Endodermal cell (in vitro differentiated cells): ENCODE results near the gene RNF215. TPM values are rescaled to one million over a fixed set of nuclear protein-coding genes. Genes with fewer than 3 reads are reported as not detected.

Experiments used
- DNase-seq: peaks from one replicate; pipeline ENCODE4 v3.0.0-alpha.2; 2017
- H3K27ac ChIP-seq: 2 replicates; pipeline ENCODE4 v1.5.1; 2013; ENCODE audit warnings: mild to moderate bottlenecking, low read depth, low read length, moderate library complexity
- H3K27me3 ChIP-seq: 2 replicates; pipeline ENCODE4 v1.6.1; 2013; ENCODE audit warnings: mild to moderate bottlenecking, low read length, moderate library complexity; ENCODE audit not compliant: insufficient read depth, control insufficient read depth, poor library complexity, severe bottlenecking
- H3K36me3 ChIP-seq: 2 replicates; pipeline ENCODE4 v1.7.0; 2013; ENCODE audit warnings: mild to moderate bottlenecking, low read length, moderate library complexity; ENCODE audit not compliant: control insufficient read depth, insufficient read depth
- H3K4me1 ChIP-seq: one replicate; pipeline ENCODE4 v1.7.0; 2013; ENCODE audit warnings: low read length; ENCODE audit not compliant: control insufficient read depth, insufficient read depth
- H3K4me3 ChIP-seq: 2 replicates; pipeline ENCODE4 v1.5.1; 2013; ENCODE audit warnings: mild to moderate bottlenecking, low read length, moderate library complexity
- H3K9ac ChIP-seq: 2 replicates; pipeline ENCODE4 v1.6.1; 2013; ENCODE audit warnings: mild to moderate bottlenecking, low read length, moderate library complexity; ENCODE audit not compliant: poor library complexity, severe bottlenecking; ENCODE audit errors: extremely low read depth
- H3K9me3 ChIP-seq: 2 replicates; pipeline ENCODE4 v1.6.1; 2013; ENCODE audit warnings: mild to moderate bottlenecking, low read length, moderate library complexity; ENCODE audit not compliant: control insufficient read depth
- H3K27ac Mint-ChIP-seq: 2 replicates; pipeline ENCODE4 v1.8.0; 2020; ENCODE audit warnings: mixed read lengths
- H3K27me3 Mint-ChIP-seq: 2 replicates; pipeline ENCODE4 v1.8.0; 2021; ENCODE audit warnings: mild to moderate bottlenecking, mixed read lengths; ENCODE audit not compliant: insufficient read depth
- H3K36me3 Mint-ChIP-seq: 2 replicates; pipeline ENCODE4 v1.8.0; 2020; ENCODE audit warnings: low read depth, mixed read lengths
- H3K4me1 Mint-ChIP-seq: 2 replicates; pipeline ENCODE4 v1.8.0; 2020; ENCODE audit warnings: mixed read lengths
- H3K4me3 Mint-ChIP-seq: 2 replicates; pipeline ENCODE4 v1.8.0; 2020; ENCODE audit warnings: mild to moderate bottlenecking, moderate library complexity, mixed read lengths
- H3K9me3 Mint-ChIP-seq: 2 replicates; pipeline ENCODE4 v1.8.0; 2020; ENCODE audit warnings: mild to moderate bottlenecking, mixed read lengths
- WGBS, 2 experiments: methylation state at CpG; one replicate each; pipeline versions ENCODE4 v1.1.5 to v1.1.7; 2013; ENCODE audit warnings: missing lambda C conversion rate in 2 of 2, mixed read lengths in 1 of 2; ENCODE audit not compliant: insufficient coverage in 1 of 2, insufficient read length in 1 of 2; 5-methylcytosine and 5-hydroxymethylcytosine counted together
- total RNA-seq, 2 donors: library from RNA; stranded (reverse); fragmentation: NEBNext Ultra II Directional in 1 of 2; extraction: Animal tissue kit (Norgen Biotek cat#: 25700) in 1 of 2; gene quantifications; 2 replicates in 1 of 2; 3 replicates in 1 of 2; pipeline ENCODE4 v1.2.1, GENCODE V29; 2021
- TF ChIP-seq, protein P1 (sequence below): fragments of 200-600 bp; sonication (generic); conservative IDR thresholded peaks from 2 replicates; pipeline ENCODE4 v1.5.0; 2021; ENCODE audit warnings: antibody characterized with exemption, mild to moderate bottlenecking

Gene RNF215
- total RNA-seq, 2 donors from 2014 or later = 44.0 to 46.7 TPM

- Mint-ChIP-seq H3K4me3 (no peak overlapping the region), H3K9me3 (no peaks in the 10 kb centered on the region), H3K27me3 (no peaks in the 10 kb centered on the region), H3K4me1 (peaks cover 11% of the 10 kb centered on the region), H3K27ac (no peak overlapping the region), H3K36me3 (peaks cover 61% of the 10 kb centered on the region)
- Histone ChIP-seq H3K4me3 (no peak overlapping the region), H3K9me3 (no peaks in the 10 kb centered on the region), H3K27me3 (no peaks in the 10 kb centered on the region), H3K36me3 (peaks cover 66% of the 10 kb centered on the region), H3K9ac (no peak overlapping the region), H3K4me1 (peaks cover 5% of the 10 kb centered on the region), H3K27ac (no peak overlapping the region)
- 84 to 93% methylated on average over 2 of the region's 2 CpGs for WGBS, 2 experiments
- TF ChIP-seq, protein P1, sequence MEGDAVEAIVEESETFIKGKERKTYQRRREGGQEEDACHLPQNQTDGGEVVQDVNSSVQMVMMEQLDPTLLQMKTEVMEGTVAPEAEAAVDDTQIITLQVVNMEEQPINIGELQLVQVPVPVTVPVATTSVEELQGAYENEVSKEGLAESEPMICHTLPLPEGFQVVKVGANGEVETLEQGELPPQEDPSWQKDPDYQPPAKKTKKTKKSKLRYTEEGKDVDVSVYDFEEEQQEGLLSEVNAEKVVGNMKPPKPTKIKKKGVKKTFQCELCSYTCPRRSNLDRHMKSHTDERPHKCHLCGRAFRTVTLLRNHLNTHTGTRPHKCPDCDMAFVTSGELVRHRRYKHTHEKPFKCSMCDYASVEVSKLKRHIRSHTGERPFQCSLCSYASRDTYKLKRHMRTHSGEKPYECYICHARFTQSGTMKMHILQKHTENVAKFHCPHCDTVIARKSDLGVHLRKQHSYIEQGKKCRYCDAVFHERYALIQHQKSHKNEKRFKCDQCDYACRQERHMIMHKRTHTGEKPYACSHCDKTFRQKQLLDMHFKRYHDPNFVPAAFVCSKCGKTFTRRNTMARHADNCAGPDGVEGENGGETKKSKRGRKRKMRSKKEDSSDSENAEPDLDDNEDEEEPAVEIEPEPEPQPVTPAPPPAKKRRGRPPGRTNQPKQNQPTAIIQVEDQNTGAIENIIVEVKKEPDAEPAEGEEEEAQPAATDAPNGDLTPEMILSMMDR = no peak
- no peak for DNase-seq
These were observed 29.2 kb upstream of the RNF215 start for GRCh38 chr22:30416403-30416802.

DNA sequence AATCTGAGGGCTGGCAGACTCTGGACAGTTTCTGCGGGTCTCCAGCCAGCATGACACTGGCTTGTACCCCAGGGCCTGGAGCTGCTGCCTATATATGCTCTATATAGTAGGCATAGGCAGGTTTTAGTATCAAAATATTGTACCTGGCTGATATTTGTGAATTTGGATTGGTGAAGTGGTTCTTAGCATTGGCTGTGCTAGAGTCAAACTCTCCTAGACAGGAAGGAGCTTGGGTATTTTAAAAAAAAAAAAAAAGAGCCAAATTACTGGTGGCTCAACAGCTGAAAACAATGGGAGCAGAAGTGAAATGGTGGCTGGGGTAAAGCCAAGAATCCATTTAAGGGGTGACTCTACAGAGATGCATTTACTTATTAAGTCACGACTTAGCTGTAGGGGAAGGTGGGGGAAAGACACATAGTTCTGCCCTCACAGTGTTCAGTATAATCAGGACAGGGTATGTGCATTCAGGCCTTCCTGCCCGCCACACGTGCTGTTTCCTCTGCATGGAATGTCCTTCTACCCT lies 27.4 kb upstream of the RNF215 start:
- H3K36me3 ChIP-seq = peaks cover 68% of the 10 kb centered on the region
- Mint-ChIP-seq H3K27ac (no peak overlapping the region), H3K9me3 (no peaks in the 10 kb centered on the region), H3K27me3 (no peaks in the 10 kb centered on the region), H3K36me3 (peaks cover 62% of the 10 kb centered on the region), H3K4me3 (no peak overlapping the region), H3K4me1 (peaks cover 4% of the 10 kb centered on the region)
- no peaks in the 10 kb centered on the region for H3K4me1 ChIP-seq
- no peak overlapping the region for H3K4me3 ChIP-seq
- H3K9me3 ChIP-seq = no peaks in the 10 kb centered on the region
- H3K27me3 ChIP-seq = no peaks in the 10 kb centered on the region
- H3K9ac ChIP-seq = no peak overlapping the region
- 96 to 98% methylated on average over 3 to 4 of the region's 4 CpGs for WGBS, 2 experiments
- H3K27ac ChIP-seq = no peak overlapping the region
- DNase-seq = no peak
- TF ChIP-seq, protein P1 = no peak

DNA sequence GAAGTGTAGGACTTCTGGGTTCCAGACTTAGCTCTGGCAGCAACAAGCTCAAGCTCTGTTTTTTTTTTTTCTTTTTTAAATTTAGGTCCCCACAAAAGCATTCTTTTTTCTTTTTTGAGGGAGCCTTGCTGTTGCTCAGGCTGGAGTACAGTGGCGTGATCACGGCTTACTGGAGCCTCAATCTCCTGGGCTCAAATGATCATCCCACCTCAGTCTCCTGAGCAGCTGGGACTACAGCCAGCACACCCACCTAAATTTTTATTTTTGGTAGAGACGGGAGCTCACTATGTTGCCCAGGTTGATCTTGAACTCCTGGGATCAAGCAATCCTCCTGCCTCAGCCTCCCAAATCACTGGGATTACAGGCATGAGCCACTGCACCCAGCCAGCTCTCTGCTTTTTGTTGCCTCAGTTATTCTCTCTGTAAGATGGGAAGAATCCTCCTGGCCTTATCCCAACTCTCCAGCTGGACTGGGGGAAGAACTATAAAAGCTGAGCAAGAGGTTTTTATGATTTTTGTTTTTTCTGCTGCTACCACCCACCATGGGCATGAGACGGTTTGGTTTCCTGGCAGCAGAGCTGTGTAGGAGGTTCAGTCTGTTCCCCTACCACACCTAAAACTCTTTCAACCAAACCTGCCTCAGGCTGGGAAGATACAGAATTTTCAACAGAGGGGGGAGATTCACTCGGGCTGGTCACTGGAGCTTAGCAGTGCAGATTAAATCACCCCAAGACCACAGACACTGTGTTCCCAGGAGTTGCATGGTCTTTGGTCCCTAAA lies 26.7 kb upstream of the RNF215 start:
- peaks cover 58% of the 10 kb centered on the region for H3K36me3 Mint-ChIP-seq
- peaks cover 67% of the 10 kb centered on the region for H3K36me3 ChIP-seq

More for the DNA sequence above, 26.7 kb upstream of the RNF215 start:
- H3K9ac ChIP-seq = no peak overlapping the region
- no peaks in the 10 kb centered on the region for H3K27me3 Mint-ChIP-seq
- H3K4me1 Mint-ChIP-seq = peaks cover 4% of the 10 kb centered on the region
- 87 to 94% methylated on average over 4 to 5 of the region's 5 CpGs for WGBS, 2 experiments
- H3K9me3 Mint-ChIP-seq = no peaks in the 10 kb centered on the region
- H3K9me3 ChIP-seq = no peaks in the 10 kb centered on the region
- H3K4me3 Mint-ChIP-seq = no peak overlapping the region
- no peak overlapping the region for H3K27ac ChIP-seq
- no peak overlapping the region for H3K4me3 ChIP-seq
- DNase-seq = no peak
- no peaks in the 10 kb centered on the region for H3K27me3 ChIP-seq
- no peaks in the 10 kb centered on the region for H3K4me1 ChIP-seq
- H3K27ac Mint-ChIP-seq = no peak overlapping the region
- TF ChIP-seq, protein P1 = no peak
